CD4-positive, alpha-beta T cell treated with Interleukin-4 for 4 hours (primary cell): ENCODE data around the gene SYTL4.
"Not testable (repeated sequence)": the region's sequence is repeated elsewhere in the genome, so short reads cannot be mapped to it uniquely, and the experiment has no call there.

Experiments used
- DNase-seq: peaks from one replicate; pipeline ENCODE4 v3.0.0-alpha.2; 2020

SYTL4 gene

DNA sequence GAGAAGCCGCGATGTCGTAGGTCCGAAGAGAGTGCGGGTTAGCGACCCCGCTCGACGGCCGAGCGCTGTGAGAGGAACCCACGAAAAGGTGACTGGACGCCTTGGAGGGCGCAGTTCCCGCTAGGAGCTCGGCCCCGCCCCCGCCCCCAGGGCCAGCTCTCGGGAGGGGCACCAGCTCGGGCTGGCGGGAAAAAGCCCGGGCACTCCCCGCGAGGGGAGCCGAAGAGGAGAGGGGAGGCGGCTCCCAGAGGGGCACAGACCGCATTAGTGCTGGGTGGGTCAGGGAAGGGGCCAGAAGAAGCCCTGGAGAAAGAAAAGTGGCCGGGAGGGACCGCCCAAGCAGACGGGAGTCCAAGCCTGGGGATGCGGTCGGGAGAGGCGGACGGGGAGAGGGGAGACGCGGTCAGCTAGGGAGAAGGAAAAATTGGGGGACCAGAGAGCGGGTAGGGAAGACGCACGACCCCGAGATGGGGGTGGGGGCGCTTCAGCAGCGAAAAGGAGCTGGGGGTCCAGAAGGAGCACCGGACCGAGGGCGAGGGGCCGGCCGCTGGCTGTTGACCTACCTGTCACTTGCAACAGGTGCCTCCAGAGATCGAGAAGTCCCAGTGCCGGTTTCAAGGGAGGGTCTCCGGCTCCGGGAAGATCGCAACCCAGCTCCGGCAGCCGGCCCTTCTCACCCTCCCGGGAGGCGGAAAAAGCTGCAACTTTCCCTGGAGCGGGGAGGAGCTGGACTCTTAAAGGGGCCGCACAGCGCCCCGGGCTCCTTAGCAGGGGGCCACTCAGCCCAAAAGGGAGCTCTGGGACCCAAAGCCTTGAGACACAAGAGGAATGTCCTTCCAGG lies at the start of gene SYTL4:
Gene SYTL4, minus strand, starts transcription at position 681 of the 841 bp plus-strand sequence. CDS start 30,084 bp downstream, outside the sequence.
- no peak for DNase-seq

GRCh38 chrX:100769439-100769838 lies 37.5 kb upstream of the SYTL4 start:
- DNase-seq: not testable (repeated sequence)

GRCh38 chrX:100768679-100769338 lies 36.9 kb upstream of the SYTL4 start:
- peak; percentile 70 for DNase-seq

DNA sequence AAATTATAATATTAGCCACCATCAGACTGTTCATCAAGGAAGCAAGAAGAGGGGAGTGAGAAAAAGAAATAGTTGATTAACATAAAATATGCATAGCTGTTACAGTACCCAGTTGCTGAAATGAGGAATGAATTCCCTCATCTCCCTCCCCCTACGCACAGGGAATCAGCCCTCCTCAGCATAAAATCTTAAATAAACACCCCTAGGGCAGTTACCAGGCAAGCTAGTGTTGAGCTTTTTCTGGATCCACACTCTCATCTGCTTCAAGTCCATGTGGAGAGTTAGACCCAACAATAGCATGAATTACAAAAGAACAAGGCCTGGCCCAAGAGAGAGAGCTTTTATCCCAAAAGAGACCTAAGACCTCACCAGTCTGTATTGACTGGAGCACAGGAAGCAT lies 19.0 kb upstream of the SYTL4 start:
- DNase-seq: no peak

- no peak for DNase-seq
Observed at GRCh38 chrX:100748108-100748507, 16.2 kb upstream of the SYTL4 start.

DNA sequence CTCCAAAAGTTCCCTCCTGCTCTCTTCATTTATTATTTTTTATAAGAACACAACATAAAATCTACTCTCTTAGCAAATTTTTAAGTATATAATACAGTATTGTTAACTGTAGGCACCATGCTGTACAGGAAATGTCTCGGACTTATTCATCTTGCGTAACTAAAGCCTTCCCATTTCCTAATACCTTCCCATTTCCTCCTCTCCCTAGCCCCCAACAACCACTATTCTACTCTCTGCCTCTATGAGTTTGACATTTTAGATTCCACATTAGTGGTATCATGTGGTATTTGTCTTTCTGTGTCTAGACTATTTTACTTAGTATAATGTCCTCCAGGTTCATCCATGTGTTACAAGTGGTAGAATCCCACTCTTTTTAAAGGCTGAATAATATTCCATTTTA lies 15.8 kb upstream of the SYTL4 start:
- DNase-seq: no peak

- DNase-seq: no peak
Observed at GRCh38 chrX:100747090-100747489, 15.2 kb upstream of the SYTL4 start.

- DNase-seq: no peak
Observed at GRCh38 chrX:100745806-100746537, 14.1 kb upstream of the SYTL4 start.

GRCh38 chrX:100745205-100745604 lies 13.3 kb upstream of the SYTL4 start:
- no peak for DNase-seq

DNA sequence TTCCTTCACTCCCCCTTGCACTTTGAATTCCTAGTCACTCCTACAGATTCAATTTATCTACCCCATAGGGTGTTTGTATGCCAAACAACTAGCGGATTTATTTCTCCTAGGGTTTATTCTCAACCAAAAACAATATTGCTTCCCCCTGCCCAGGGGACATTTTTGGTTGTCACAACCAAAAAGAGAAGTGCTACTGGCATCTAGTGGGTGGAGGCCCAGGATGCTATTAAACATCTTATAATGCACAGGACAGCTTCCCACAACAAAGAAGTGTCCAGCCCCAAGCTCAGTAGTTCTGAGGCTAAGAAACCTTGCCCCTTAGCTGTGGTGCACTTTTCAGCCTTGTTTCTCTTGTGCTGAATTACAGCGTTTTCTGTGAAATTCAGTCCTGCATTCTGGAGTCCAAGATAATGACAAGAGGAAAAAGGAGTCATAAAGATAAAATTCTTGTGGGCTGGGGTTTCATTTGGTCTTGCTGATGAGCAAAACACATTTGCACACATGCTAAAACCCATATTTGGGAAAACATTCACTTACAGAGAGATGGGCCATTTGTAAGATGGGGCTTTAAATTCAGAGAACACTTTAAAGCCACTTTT lies 11.2 kb upstream of the SYTL4 start:
- no peak for DNase-seq

GRCh38 chrX:100724006-100724405 lies 7.9 kb downstream of the SYTL4 start:
- not testable (repeated sequence) for DNase-seq

- no peak for DNase-seq
Observed at GRCh38 chrX:100721328-100721727, 10.6 kb downstream of the SYTL4 start.

DNA sequence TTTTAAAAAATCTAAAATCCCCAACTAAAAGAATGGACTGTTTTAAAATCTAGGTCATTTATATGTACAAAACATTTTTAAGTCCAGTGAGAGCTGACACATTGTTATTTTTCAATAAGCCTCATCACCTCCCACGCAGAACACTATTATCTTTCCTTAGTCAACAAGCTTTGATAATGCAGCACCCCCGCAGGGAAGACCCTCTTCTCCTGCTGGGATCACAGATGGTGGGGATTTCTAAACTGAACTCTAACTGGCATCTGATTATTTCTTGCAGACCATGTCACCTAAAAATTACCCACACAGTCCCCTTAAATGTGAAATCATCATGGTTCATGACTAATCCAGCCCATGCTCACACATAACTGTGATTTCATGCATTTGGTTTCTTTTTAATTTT lies 11.6 kb downstream of the SYTL4 start:
- DNase-seq: no peak

- no peak for DNase-seq
Observed at GRCh38 chrX:100719139-100719538, 12.8 kb downstream of the SYTL4 start.

GRCh38 chrX:100717363-100717762 lies 14.6 kb downstream of the SYTL4 start:
- DNase-seq: no peak

DNA sequence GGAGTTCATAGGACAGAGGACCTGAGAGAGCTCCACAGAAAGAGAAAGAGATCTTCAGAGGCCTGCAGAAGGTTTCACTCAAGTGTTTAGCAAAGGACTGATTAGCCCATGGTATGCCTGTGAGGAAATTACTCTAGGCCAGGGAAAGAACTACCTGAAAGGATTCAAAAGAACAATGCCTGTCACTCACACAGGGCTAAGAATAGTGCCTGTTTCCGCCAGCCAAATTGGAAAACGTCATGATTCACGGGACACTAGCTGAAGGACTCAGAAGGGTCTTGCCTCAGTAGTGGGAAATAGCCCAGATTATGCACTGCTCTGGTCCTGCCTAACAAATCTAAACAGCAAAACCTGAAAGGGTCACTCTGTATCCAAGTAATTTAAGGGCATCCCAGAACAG lies 21.1 kb downstream of the SYTL4 start:
- no peak for DNase-seq

- no peak for DNase-seq
Observed at GRCh38 chrX:100704581-100705203, 27.2 kb downstream of the SYTL4 start.

DNA sequence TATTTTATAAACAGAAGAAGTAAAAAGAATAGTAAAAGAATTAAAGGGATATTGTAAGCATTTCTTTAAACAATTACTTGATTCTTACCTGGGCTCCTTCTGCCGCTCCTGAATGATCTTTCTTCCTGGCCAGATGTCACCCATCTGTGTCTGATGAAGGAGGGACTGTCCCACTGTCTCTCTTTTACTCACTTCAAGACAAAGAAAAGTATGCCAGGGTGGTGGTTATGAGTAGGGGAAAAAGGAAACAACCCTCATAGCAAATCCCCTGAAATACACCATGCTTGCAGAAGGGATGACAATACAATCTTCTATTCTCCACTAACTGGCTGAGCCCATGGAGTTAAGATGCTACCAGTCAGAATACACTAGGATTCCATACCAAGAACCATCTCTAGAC lies 31.1 kb downstream of the SYTL4 start:
- no peak for DNase-seq

GRCh38 chrX:100698551-100698950 lies 33.4 kb downstream of the SYTL4 start:
- DNase-seq: no peak

GRCh38 chrX:100696699-100697351 lies 35.1 kb downstream of the SYTL4 start:
- DNase-seq: no peak

- no peak for DNase-seq
Observed at GRCh38 chrX:100695991-100696390, 35.9 kb downstream of the SYTL4 start.

- DNase-seq: no peak
Observed at GRCh38 chrX:100695302-100695701, 36.6 kb downstream of the SYTL4 start.
